Ascending aorta (tissue), 2 donors: ENCODE data around the gene PLXNA4. TPM values are rescaled to one million over a fixed set of nuclear protein-coding genes. Genes with fewer than 3 reads are reported as not detected.
A peak's percentile ranks its signal among the peaks of the same experiment; 100 is the strongest.

Experiments
- DNase-seq, 2 donors: peaks; one replicate each; pipeline ENCODE4 v3.0.0-alpha.2; 2019; ENCODE audit warnings: low spot score in 2 of 2
- H3K27ac ChIP-seq, 2 donors: fragments of 200-600 bp; sonication (generic); one replicate each; pipeline ENCODE4 v1.5.1; 2016 to 2017; ENCODE audit warnings: mild to moderate bottlenecking in 1 of 2
- H3K27me3 ChIP-seq: fragments of 200-600 bp; sonication (generic); one replicate; pipeline ENCODE4 v1.5.1; 2017
- H3K36me3 ChIP-seq, 2 donors: fragments of 200-600 bp; sonication (generic); one replicate each; pipeline ENCODE4 v1.5.1; 2016
- H3K4me1 ChIP-seq, 2 donors: fragments of 200-600 bp; sonication (generic); one replicate each; pipeline ENCODE4 v1.5.1; 2016 to 2017; ENCODE audit warnings: mild to moderate bottlenecking in 1 of 2
- H3K4me3 ChIP-seq, 2 donors: fragments of 200-600 bp; sonication (generic); one replicate each; pipeline ENCODE4 v1.5.1; 2016 to 2017; ENCODE audit warnings: mild to moderate bottlenecking in 1 of 2
- H3K9me3 ChIP-seq, 2 donors: fragments of 200-600 bp; sonication (generic); one replicate each; pipeline ENCODE4 v1.5.1; 2016
- CTCF ChIP-seq, 3 experiments: fragments of 200-600 bp in 2 of 3; fragments of 450-650 bp in 1 of 3; sonication (generic) in 2 of 3; IDR thresholded peaks; one replicate each; pipeline ENCODE4 v1.5.1; 2016 to 2019; ENCODE audit warnings: antibody characterized with exemption in 3 of 3, mild to moderate bottlenecking in 1 of 3, moderate library complexity in 1 of 3
- intact Hi-C: fragments of 100-400 bp; cut with DNase I; formaldehyde crosslinking; loops from one replicate; pipeline ENCODE4 v1.15.1; 2023
- total RNA-seq: library from RNA; depleted of rRNA; stranded (reverse); fragments of >200 nt; gene quantifications from one replicate; pipeline ENCODE4 v1.1.0, GENCODE V29; 2016

Gene PLXNA4
- total RNA-seq, 1 donor from 2014 or later, result 27.1 TPM

GRCh38 chr7:132531562-132531961 is 44.7 kb downstream of the PLXNA4 start:
- intact Hi-C loops, result no loop called here
- H3K27me3 ChIP-seq, result no peaks in the 10 kb centered on the region
- H3K4me3 ChIP-seq, result no peak overlapping the region
- TF ChIP-seq CTCF (IDR thresholded peaks at IDR 0.05), result no peak
- peaks cover 0 to 4% of the 10 kb centered on the region in 2 donors for H3K36me3 ChIP-seq
- H3K4me1 ChIP-seq, result no peaks in the 10 kb centered on the region
- H3K27ac ChIP-seq, result no peak overlapping the region
- DNase-seq, result no peak
- no peaks in the 10 kb centered on the region for H3K9me3 ChIP-seq

DNA sequence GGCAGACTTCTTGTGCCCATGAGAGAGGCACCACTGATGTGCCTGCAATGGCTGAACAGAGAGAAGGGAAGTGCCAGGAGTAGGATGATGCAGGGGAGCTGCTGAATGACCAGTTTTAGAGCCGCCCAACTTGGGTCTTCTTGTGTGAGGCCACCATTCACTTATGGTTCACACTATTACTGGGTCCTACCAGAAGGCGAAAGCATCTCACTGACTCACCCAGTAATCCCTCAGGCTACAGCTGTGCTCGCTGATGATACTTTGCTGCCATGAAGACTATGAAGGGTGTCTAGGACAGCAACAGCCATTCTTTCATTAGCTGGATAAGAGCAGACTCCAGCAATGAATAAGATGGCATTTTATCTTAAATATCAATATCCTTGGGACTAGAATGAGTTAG is 47.6 kb downstream of the PLXNA4 start:
- TF ChIP-seq CTCF (IDR thresholded peaks at IDR 0.05), result no peak
- Histone ChIP-seq H3K4me3 (no peak overlapping the region), H3K36me3 (no peaks in the 10 kb centered on the region), H3K9me3 (no peaks in the 10 kb centered on the region), H3K27me3 (no peaks in the 10 kb centered on the region), H3K4me1 (no peaks in the 10 kb centered on the region), H3K27ac (no peak overlapping the region)
- intact Hi-C loops, result no loop called here
- DNase-seq, result no peak

GRCh38 chr7:132527467-132528410 is 48.5 kb downstream of the PLXNA4 start:
- H3K4me3 ChIP-seq, result no peak overlapping the region
- no peaks in the 10 kb centered on the region for H3K9me3 ChIP-seq
- H3K36me3 ChIP-seq, result no peaks in the 10 kb centered on the region
- no peaks in the 10 kb centered on the region for H3K4me1 ChIP-seq
- no peak for DNase-seq
- intact Hi-C loops, result no loop called here
- no peaks in the 10 kb centered on the region for H3K27me3 ChIP-seq
- no peak overlapping the region for H3K27ac ChIP-seq
- no peak for TF ChIP-seq CTCF (IDR thresholded peaks at IDR 0.05)

DNA sequence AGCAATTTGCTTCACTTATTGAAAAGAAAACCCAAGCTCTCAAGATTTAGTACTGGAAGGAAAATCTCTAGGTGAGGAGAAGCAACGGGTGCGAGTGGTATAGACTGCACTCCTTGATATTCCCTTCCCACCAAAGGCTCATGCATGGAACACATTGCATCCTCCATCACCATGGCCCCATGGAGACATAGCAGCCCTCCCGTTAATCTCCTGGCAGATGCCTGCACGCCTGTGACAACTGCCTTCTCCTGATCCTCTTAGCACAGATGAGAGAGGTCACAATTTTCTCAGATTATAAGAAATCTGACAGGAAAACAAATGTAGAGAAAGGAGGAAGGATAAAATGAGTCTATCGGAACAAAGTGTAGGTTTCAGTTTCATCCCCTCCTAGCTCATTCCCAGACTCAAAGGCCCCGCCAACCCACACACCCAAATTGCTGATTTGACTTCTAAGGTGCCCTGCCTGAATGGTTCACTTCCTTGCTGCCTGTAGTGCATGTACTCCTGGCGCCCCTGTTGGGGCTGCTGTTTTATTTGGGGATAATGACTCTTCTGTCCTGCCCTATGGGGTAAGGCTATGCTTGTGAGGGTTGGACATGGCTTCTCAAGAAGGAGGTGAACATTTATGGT is 50.0 kb downstream of the PLXNA4 start:
- Histone ChIP-seq H3K9me3 (no peaks in the 10 kb centered on the region), H3K4me3 (no peak overlapping the region), H3K27ac (no peak overlapping the region), H3K27me3 (no peaks in the 10 kb centered on the region), H3K4me1 (no peaks in the 10 kb centered on the region), H3K36me3 (no peaks in the 10 kb centered on the region)
- DNase-seq, result peak in 1 of 2 donors; percentile 8
- no peak for TF ChIP-seq CTCF (IDR thresholded peaks at IDR 0.05)
- intact Hi-C loops, result no loop called here

- Histone ChIP-seq H3K4me1 (peaks cover 0 to 5% of the 10 kb centered on the region in 2 donors), H3K36me3 (no peaks in the 10 kb centered on the region), H3K27ac (no peak overlapping the region), H3K9me3 (no peaks in the 10 kb centered on the region), H3K27me3 (no peaks in the 10 kb centered on the region), H3K4me3 (no peak overlapping the region)
- TF ChIP-seq CTCF (IDR thresholded peaks at IDR 0.05), result no peak
- DNase-seq, result no peak
- intact Hi-C loops, result no loop called here
Measured at GRCh38 chr7:132521423-132521822, 54.8 kb downstream of the PLXNA4 start.
